GM19397 (cell line): ENCODE measurements around the gene CDC42BPG.

Experiments used
- ATAC-seq: cut with Tn5 transposase; IDR thresholded peaks from one replicate; pipeline ENCODE4 v1.9.1; 2021; ENCODE audit warnings: mild to moderate bottlenecking, moderate library complexity; ENCODE audit not compliant: unreplicated experiment

Gene CDC42BPG

DNA sequence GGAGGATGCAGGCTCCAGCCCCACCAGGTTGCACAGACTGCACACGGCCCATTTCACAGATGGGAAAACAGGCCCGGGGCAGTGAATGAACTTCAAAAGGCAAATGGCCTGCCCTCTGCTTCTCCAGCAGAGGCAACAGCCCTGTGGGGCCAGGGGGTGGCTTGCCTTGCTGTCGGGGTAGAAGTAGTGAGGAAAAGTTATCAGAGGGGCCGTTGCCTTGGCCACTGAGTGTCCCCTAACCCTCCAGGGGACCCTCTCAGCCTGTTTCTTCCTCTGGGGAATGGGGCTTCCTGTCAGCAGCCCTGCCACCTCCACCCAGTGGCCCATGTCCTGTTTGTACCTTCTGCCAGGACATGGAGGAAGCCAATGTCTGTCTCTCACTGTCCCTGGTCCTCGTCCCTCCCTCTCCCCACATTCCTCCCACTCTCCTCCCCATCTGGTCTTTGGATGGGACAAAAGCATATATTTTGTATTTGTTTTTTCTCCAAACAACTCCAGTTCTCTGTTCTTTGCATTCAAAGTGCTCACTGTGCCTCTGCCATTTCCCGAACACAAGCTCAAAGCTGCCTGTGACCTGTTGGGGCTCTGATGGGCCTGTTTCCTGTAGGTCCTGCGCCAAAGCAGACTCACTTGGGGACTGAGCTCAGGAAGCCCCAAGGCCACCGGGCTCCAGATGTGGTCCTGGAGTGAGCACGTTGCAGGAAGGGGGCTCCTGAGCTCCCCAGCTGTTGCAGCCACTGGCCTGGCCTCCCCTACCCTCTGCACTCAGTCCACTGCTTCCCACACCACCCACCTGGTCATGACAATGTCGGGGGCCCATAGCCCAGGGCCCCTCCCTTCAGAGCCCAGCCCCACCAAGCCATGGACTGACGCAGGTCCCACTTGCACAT lies 50.9 kb downstream of the CDC42BPG start:
- no peak for ATAC-seq

- no peak for ATAC-seq
These were observed 52.0 kb downstream of the CDC42BPG start for GRCh38 chr11:64792482-64792881.

DNA sequence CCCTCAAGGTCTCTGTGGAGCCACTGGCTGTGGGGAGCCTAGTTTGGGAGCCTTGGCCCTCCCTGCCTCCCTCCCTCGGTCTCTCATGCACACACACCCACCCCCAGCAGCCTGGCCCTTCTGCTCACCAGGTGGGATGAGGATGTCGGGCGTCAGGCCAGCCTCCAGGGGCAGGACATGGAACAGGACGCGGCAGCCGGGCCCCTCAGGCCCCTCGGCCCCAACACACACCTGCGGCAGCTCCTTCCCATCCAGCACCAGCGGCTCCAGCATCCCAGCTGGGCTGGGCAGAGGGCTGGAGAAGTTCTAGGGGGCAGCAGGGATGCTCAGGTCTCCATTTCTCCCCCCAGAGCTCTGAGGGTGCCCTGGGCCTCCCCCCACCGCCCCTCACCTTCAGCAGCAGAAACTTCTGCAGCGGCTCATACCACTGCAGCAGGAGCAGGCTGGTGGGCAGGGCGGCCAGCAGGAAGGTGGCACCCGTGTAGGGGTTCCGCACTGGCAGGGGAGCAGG lies 52.6 kb downstream of the CDC42BPG start:
- no peak for ATAC-seq

DNA sequence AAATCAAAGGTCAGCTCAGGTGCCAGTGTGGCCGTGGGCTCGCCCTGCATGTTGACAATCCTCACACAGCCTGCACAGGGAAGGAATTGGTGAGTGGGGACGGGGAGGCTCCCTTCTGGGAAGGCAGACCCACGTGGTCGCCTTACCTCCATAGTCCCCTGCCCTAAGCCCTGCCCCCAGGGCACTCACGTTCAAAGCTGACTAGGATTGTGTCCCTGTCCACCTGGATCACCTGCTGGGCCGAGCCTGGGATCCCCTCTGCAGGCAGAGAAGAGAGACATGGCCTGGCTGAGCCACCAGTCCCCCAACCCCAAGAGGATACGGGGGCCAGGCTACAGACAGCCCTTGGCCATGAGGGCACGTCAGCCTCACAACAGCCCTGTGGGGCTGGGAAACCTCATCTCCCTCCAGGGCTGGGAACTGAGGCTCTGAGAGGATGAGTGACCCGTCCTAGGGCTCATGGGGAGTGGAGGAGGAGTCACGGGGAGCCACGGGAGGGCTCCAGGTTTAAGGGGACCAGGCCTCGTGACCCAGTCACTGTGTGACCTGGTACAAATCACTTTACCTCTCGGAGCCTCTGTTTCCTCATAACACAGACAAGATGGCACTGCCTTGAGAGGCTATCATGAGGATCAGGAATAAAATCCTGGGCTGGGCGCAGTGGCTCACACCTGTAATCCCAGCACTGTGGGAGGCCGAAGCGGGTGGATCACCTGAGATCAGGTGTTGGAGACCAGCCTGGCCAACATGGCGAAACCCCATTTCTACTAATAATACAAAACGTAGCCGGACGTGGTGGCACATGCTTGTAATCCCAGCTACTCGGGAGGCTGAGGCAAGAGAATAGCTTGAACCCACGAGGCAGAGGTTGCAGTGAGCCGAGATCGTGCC lies 54.0 kb downstream of the CDC42BPG start:
- ATAC-seq = no peak

GRCh38 chr11:64789331-64790204 lies 54.9 kb downstream of the CDC42BPG start:
- no peak for ATAC-seq

- no peak for ATAC-seq
These were observed 55.9 kb downstream of the CDC42BPG start for GRCh38 chr11:64788321-64789215.

- no peak for ATAC-seq
These were observed 56.7 kb downstream of the CDC42BPG start for GRCh38 chr11:64787526-64788320.

DNA sequence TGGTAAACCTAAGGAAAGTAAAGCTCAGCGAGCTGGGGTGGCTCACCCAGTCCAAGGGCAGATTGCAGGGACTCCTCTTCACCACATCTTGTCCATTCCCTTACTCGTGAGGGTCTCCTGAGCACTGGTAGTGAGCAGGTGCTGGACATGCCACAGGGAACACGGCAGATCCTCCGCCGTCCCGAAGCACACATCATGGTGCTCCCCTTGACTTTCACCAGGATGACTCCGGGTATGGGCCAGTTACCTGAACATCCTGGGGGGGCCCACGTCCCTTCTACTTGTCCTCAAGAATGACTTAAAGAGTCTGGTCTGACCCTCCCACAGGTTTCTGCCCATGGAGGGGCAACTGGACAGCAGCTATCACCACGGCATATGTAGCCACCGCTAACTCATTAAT lies 58.1 kb downstream of the CDC42BPG start:
- no peak for ATAC-seq

DNA sequence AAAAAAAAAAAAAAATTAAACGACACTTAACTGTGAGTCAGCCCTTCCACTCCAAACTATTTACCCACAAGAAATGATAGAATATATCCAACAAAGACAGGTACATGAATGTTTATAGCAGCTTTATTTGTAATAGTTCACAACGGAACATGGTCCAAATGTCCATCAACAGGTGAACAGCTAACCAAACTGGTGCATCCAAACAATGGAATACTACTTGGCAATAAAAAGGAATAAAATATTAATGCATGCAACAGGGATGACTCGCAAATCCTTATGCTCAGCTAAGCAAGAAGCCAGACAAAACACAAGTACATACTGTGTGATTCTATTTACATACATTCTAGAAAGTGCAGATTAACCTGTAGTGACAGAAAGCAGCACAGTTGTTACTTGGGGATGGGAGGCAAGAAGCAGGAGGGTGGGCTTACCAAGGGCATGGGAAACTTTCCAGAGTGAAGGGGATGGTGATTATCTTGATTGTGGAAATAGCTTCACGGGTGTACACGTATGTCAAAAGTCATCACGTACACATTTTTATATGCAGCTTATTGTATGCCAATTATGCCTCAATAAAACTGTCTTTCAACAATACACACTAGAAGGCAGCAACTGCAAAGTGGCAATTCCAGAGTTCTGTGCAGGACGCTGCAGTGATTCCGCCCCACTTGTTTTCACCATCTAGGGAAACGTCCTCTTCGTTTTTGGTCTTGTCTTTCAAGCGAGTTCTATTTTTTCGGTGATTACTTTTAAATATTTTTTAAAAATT lies 59.5 kb downstream of the CDC42BPG start:
- no peak for ATAC-seq

DNA sequence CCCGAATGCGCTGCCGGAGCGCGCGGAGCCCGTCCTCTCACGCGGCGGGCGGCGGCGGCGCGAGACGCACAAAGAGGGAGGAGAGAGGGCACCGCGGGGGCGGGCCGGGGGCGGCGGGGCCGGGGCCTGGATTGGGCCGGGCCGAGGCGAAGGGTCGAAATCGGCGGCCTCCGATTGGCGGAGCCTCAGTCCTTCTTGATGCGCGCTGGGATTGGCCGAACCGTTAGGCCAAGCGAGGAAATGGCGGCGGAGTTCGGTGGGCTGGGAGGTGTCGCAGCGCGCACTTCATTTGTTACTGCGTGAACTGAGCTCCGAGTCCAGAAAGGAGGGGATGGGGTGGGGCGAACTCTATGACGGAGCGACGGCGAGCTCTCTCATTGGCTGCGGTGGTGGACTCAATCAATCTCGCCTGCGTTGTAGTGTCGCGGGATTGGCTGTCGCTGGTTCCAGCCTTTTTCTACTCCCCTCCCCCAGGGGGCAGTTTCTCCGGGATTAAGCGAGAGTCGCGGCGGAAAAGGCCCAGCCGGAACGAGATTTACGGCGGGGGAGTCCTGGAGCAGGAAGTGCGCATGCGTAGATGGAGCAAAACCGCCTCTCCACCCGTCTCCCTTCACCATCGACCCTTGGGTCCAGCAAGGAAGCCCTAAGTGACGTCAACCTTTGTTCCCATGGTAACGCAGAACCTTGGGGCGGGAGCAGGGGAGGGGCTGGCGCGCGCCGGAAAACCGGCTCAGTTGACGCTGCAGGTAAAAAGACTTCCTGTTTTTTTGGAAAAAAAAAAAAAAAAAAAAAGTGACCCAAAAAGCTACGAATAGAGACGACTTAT lies 65.8 kb downstream of the CDC42BPG start, which contains the start of gene SF1:
Gene SF1 (minus strand): TSS at position 70 of the 826 bp plus-strand sequence. CDS start 150 bp downstream, outside the sequence.
- ATAC-seq = peak; percentile 74

- ATAC-seq = no peak
These were observed 66.3 kb downstream of the CDC42BPG start for GRCh38 chr11:64778223-64778472.

DNA sequence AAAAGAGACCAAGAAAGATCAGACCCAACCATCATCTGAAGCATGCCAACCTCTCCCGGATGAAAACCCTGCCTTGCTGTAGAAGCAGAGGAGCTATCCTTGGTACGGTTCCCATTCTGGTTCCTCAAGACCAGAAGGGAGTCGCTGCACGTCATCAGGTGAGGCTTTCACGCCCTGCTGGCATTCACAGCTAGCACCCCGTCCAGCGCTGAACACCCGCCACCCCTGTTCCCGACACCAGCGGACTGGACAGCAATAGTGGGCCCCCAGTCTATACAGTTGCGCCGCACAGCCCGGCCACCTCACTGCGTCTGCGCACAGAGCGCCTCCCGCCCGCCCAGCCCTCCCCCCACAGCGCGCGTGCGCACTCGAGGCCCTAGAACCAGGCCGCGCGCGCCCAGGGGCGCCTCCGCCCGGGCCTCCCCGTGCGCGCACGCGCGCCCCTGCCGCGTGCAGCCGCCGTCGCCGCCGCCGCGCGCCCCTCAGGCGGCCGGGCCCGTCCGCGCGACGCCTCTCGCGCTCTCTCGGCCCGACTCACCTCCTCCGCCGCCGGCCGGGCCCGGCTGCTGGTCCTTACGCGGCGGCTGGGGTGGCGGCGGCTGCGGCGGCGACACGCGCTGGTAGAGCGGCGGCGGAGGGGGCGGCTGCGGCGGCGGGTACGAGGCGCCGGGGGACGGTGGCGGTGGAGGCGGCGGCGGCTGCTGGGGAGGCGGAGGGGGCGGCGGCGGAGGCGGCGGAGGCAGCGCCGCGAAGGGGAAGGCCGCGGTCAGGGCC lies 66.8 kb downstream of the CDC42BPG start:
- ATAC-seq = peak; percentile 29

- no peak for ATAC-seq
These were observed 67.6 kb downstream of the CDC42BPG start for GRCh38 chr11:64776875-64777274.

DNA sequence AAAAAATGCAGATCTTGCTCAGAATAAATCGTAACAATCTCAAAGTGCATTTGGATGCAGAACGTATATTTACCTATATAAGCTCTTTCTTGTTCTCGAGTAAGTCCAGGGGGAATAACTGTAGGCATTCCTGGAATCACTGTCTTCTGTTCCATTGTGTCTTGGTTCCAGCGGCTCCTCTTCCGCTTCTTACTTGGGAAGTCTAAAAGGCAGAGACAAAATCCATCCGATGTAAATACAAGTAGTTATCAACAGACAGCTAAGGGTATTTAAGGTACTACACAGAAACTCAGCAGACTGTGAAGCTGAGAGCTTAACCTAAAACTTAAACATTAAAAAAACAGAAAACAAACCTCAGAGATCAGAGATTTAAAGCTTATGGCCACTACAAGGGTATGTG lies 68.0 kb downstream of the CDC42BPG start:
- no peak for ATAC-seq

- ATAC-seq = no peak
These were observed 70.3 kb downstream of the CDC42BPG start for GRCh38 chr11:64774144-64774543.
